Measurements from ENCODE around the gene SH3PXD2A.

GRCh38 chr10:103897241-103897774 lies 41.9 kb upstream of the SH3PXD2A start:
- TF ChIP-seq CTCF (IDR thresholded peaks at IDR 0.05 in 4 of 5, conservative IDR thresholded peaks at IDR 0.05 in 1 of 5) = no peak
- no peak for TF ChIP-seq POLR2A (IDR thresholded peaks at IDR 0.05)

Data from gastrocnemius medialis (tissue), 4 donors.